ENCODE data around the gene RFX7.

The RFX7 gene

GRCh38 chr15:56251315-56252095, 7.8 kb upstream of the RFX7 start:
- Histone ChIP-seq H3K36me3 (no peaks in the 10 kb centered on the region), H3K27me3 (ENCODE audit: insufficient read depth, low read depth, severe bottlenecking) (no peaks in the 10 kb centered on the region), H3K9me3 (ENCODE audit: severe bottlenecking) (no peaks in the 10 kb centered on the region), H3K27ac (no peak overlapping the region; the same call in 1 of the 2 replicates), H3K4me3 (ENCODE audit: low read depth, low read length) (no peak overlapping the region)
- DNase-seq, result peak; percentile 56
- TF ChIP-seq CTCF (IDR thresholded peaks at IDR 0.05; ENCODE audit: low read depth, low read length), result no peak

- Histone ChIP-seq H3K27me3 (ENCODE audit: insufficient read depth, low read depth, severe bottlenecking) (no peaks in the 10 kb centered on the region), H3K36me3 (no peaks in the 10 kb centered on the region), H3K9me3 (ENCODE audit: severe bottlenecking) (no peaks in the 10 kb centered on the region), H3K27ac (no peak overlapping the region), H3K4me3 (ENCODE audit: low read depth, low read length) (no peak overlapping the region)
- TF ChIP-seq CTCF (IDR thresholded peaks at IDR 0.05; ENCODE audit: low read depth, low read length), result no peak
- DNase-seq, result no peak
These were observed 6.9 kb upstream of the RFX7 start for GRCh38 chr15:56250626-56251025.

- peak; percentile 53; the same call in 1 of the 2 replicates for TF ChIP-seq CTCF (IDR thresholded peaks at IDR 0.05; ENCODE audit: low read depth, low read length)
- Histone ChIP-seq H3K27ac (no peak overlapping the region), H3K27me3 (ENCODE audit: insufficient read depth, low read depth, severe bottlenecking) (no peaks in the 10 kb centered on the region), H3K36me3 (no peaks in the 10 kb centered on the region), H3K9me3 (ENCODE audit: severe bottlenecking) (no peaks in the 10 kb centered on the region), H3K4me3 (ENCODE audit: low read depth, low read length) (no peak overlapping the region)
- DNase-seq, result peak; percentile 23
These were observed 5.4 kb upstream of the RFX7 start for GRCh38 chr15:56249092-56249491.

GRCh38 chr15:56248311-56248992, 4.8 kb upstream of the RFX7 start:
- DNase-seq, result no peak
- H3K4me3 ChIP-seq (ENCODE audit: low read depth, low read length), result no peak overlapping the region
- H3K27ac ChIP-seq, result no peak overlapping the region
- no peaks in the 10 kb centered on the region for H3K27me3 ChIP-seq (ENCODE audit: insufficient read depth, low read depth, severe bottlenecking)
- no peaks in the 10 kb centered on the region for H3K36me3 ChIP-seq
- no peak for TF ChIP-seq CTCF (IDR thresholded peaks at IDR 0.05; ENCODE audit: low read depth, low read length)
- H3K9me3 ChIP-seq (ENCODE audit: severe bottlenecking), result no peaks in the 10 kb centered on the region

- Histone ChIP-seq H3K27me3 (ENCODE audit: insufficient read depth, low read depth, severe bottlenecking) (no peaks in the 10 kb centered on the region), H3K4me3 (ENCODE audit: low read depth, low read length) (no peak overlapping the region), H3K9me3 (ENCODE audit: severe bottlenecking) (no peaks in the 10 kb centered on the region), H3K36me3 (no peaks in the 10 kb centered on the region), H3K27ac (no peak overlapping the region)
- no peak for TF ChIP-seq CTCF (IDR thresholded peaks at IDR 0.05; ENCODE audit: low read depth, low read length)
- DNase-seq, result no peak
These were observed 3.6 kb upstream of the RFX7 start for GRCh38 chr15:56247266-56247665.

Measured in WERI-Rb-1 (cell line).